Activated CD8-positive, alpha-beta memory T cell treated with anti-CD3 and anti-CD28 coated beads for 48 hours (primary cell): Measurements from ENCODE around the gene NEDD9.

ENCODE experiments used
- DNase-seq, 3 experiments: peaks; one replicate each; pipeline ENCODE4 v3.0.0-alpha.2; 2020; ENCODE audit warnings: low read depth in 2 of 3, low spot score in 2 of 3

NEDD9 gene

GRCh38 chr6:11235062-11235461 is 2.6 kb upstream of the NEDD9 start:
- no peak for DNase-seq

GRCh38 chr6:11233673-11234573 is 1.5 kb upstream of the NEDD9 start:
- no peak for DNase-seq

- peak in 1 of 3 experiments; percentile 7 for DNase-seq
Observed at GRCh38 chr6:11232770-11233626, 530 bp upstream of the NEDD9 start.

- no peak for DNase-seq
Observed at GRCh38 chr6:11231564-11232192, 790 bp downstream of the NEDD9 start.

- no peak for DNase-seq
Observed at GRCh38 chr6:11231108-11231463, 1.4 kb downstream of the NEDD9 start.

- DNase-seq, result no peak
Observed at GRCh38 chr6:11230158-11231107, 2.0 kb downstream of the NEDD9 start.

- no peak for DNase-seq
Observed at GRCh38 chr6:11229655-11230046, 2.8 kb downstream of the NEDD9 start.

GRCh38 chr6:11228935-11229654 is 3.4 kb downstream of the NEDD9 start:
- DNase-seq, result no peak

- DNase-seq, result no peak
Observed at GRCh38 chr6:11227698-11228097, 4.8 kb downstream of the NEDD9 start.

GRCh38 chr6:11226005-11226404 is 6.5 kb downstream of the NEDD9 start:
- no peak for DNase-seq

- no peak for DNase-seq
Observed at GRCh38 chr6:11224966-11225463, 7.5 kb downstream of the NEDD9 start.

GRCh38 chr6:11224252-11224965 is 8.1 kb downstream of the NEDD9 start:
- no peak for DNase-seq

- no peak for DNase-seq
Observed at GRCh38 chr6:11223286-11223864, 9.1 kb downstream of the NEDD9 start.

- no peak for DNase-seq
Observed at GRCh38 chr6:11222385-11223277, 9.8 kb downstream of the NEDD9 start.

- no peak for DNase-seq
Observed at GRCh38 chr6:11221623-11222384, 10.7 kb downstream of the NEDD9 start.

- no peak for DNase-seq
Observed at GRCh38 chr6:11219400-11219834, 13.1 kb downstream of the NEDD9 start.
